Measurements from ENCODE around the gene CPSF6. TPM values are rescaled to one million over a fixed set of nuclear protein-coding genes. Genes with fewer than 3 reads are reported as not detected.
A peak's percentile ranks its signal among the peaks of the same experiment; 100 is the strongest.

The CPSF6 gene
- total and polyA plus RNA-seq, 2 donors (not counting 3 experiments of a cell fraction or from before 2014, with no cell fraction given) = 55.8 to 91.7 TPM

DNA sequence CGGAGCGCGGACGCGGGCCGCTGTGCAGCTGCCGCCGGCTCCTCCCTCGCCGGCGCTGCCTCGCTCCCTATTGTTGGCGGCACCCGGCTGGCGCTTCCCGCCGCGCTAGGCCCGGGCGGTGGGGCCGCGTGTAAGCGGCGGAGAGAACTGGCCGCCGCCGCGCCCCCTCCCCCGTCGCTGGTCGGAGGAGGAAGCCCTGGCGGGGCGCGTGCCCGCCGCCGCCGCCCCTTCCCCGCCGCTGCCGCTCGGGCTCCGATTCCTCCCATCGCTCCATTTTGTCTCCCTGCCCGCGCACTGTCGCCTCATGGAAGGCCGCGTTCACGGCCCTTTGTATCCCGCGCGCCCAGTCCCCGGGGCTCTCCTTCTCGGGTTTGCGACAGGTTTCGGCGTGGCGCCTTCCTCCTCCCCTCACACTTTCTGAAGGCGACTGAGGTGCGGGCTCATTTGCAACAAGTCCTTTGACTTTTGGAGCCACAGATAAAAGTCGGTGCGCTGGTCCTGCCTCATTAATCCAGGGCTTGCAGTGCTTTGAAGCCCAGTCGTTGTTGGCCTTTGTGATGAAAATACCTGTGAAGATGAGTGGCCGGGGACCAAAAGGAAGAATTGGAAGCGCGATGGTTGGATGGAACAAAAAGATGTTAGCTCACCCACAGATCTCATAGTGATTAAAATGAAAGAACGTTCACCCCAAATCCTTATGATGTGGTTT, 707 bp downstream of the CPSF6 start:
- H3K9ac ChIP-seq (replicated peaks; ENCODE audit: extremely low read depth, insufficient read depth, low read length) = peak overlapping the region; percentile 98
- H2AFZ ChIP-seq (ENCODE audit: low read depth, low read length) = peak overlapping the region; percentile 90
- FAIRE-seq (no peak), DNase-seq (ENCODE audit: low read depth, low spot score) (peak; percentile 50)
- peak overlapping the region; percentile 89 for H3K27ac ChIP-seq (ENCODE audit: insufficient read depth, low read depth, low read length)
- no peaks in the 10 kb centered on the region for H3K9me3 ChIP-seq (replicated peaks; ENCODE audit: control insufficient read depth, insufficient read depth, low read length)
- ChIA-PET POLR2A (no interaction called here), CTCF (interaction anchor here (4.1 kb wide), 1 partner anchor 14 kb away, joined by 26 read pairs; no protein-coding TSS in a partner anchor)
- H3K79me2 ChIP-seq (ENCODE audit: control insufficient read depth, insufficient read depth, low read length) = peaks cover 56% of the 10 kb centered on the region
- no peaks in the 10 kb centered on the region for H3K9me1 ChIP-seq (replicated peaks; ENCODE audit: control insufficient read depth, extremely low read depth, insufficient read depth, low read length)
- dilution Hi-C loops (cut with MboI; ENCODE audit: extremely low pct_ligation_motif_present, low sequenced_read_pairs) = no loop called here
- peaks cover 17% of the 10 kb centered on the region for H3K4me1 ChIP-seq (ENCODE audit: control insufficient read depth, extremely low read depth, insufficient read depth, low read length)
- peaks cover 6% of the 10 kb centered on the region for H4K20me1 ChIP-seq (replicated peaks; ENCODE audit: control insufficient read depth, extremely low read depth, insufficient read depth, low read length)
- peak overlapping the region; percentile 60 to 99 (median 99) for H3K4me3 ChIP-seq (replicated peaks in 1 of 3; ENCODE audit: insufficient read depth in 1 of 3, low read depth in 1 of 3, low read length in 3 of 3)
- H3K27me3 ChIP-seq (ENCODE audit: control insufficient read depth in 2 of 2, insufficient read depth in 2 of 2, low read length in 2 of 2) = peaks cover 2% of the 10 kb centered on the region in 2 experiments
- TSS peak; percentile 36 for BruUV-seq (replicated peaks)
- no peak for TF ChIP-seq EZH2 (IDR thresholded peaks at IDR 0.05; ENCODE audit: borderline replicate concordance, low read depth, low read length, severe bottlenecking)
- no peak for TF ChIP-seq POLR2A (IDR thresholded peaks at IDR 0.05; ENCODE audit: low read depth, low read length)
- TF ChIP-seq, protein P1, sequence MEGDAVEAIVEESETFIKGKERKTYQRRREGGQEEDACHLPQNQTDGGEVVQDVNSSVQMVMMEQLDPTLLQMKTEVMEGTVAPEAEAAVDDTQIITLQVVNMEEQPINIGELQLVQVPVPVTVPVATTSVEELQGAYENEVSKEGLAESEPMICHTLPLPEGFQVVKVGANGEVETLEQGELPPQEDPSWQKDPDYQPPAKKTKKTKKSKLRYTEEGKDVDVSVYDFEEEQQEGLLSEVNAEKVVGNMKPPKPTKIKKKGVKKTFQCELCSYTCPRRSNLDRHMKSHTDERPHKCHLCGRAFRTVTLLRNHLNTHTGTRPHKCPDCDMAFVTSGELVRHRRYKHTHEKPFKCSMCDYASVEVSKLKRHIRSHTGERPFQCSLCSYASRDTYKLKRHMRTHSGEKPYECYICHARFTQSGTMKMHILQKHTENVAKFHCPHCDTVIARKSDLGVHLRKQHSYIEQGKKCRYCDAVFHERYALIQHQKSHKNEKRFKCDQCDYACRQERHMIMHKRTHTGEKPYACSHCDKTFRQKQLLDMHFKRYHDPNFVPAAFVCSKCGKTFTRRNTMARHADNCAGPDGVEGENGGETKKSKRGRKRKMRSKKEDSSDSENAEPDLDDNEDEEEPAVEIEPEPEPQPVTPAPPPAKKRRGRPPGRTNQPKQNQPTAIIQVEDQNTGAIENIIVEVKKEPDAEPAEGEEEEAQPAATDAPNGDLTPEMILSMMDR (IDR thresholded peaks at IDR 0.05; ENCODE audit: extremely low read depth in 1 of 2, insufficient read depth in 1 of 2, low read depth in 1 of 2, low read length in 2 of 2) = no peak
- TF ChIP-seq, protein P2, sequence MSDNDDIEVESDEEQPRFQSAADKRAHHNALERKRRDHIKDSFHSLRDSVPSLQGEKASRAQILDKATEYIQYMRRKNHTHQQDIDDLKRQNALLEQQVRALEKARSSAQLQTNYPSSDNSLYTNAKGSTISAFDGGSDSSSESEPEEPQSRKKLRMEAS (IDR thresholded peaks at IDR 0.05; ENCODE audit: insufficient read depth, insufficient read length) = no peak
- no peak for TF ChIP-seq MYC (IDR thresholded peaks at IDR 0.05; ENCODE audit: low read depth, low read length)
- TF ChIP-seq GATA2 (IDR thresholded peaks at IDR 0.05; ENCODE audit: insufficient read depth, insufficient read length, low read depth, low read length) = no peak
- no peak for TF ChIP-seq FOS (IDR thresholded peaks at IDR 0.05; ENCODE audit: borderline replicate concordance, insufficient read depth, low read length)
- TF ChIP-seq JUN (IDR thresholded peaks at IDR 0.05; ENCODE audit: borderline replicate concordance, insufficient read depth, insufficient read length, low read depth) = no peak
- no peak for TF ChIP-seq POLR2AphosphoS5 (IDR thresholded peaks at IDR 0.05; ENCODE audit: insufficient read depth, low read depth, low read length)
- intact Hi-C loops (cut with micrococcal nuclease) = loop anchor here (1.0 to 10.0 kb wide), 3 partner anchors 11 to 625 kb away; partner anchors contain the start of genes CCT2 and RAP1B
- no peaks in the 10 kb centered on the region for H3K36me3 ChIP-seq (ENCODE audit: control insufficient read depth in 2 of 2, extremely low read depth in 1 of 2, insufficient read depth in 2 of 2, low read length in 2 of 2)
- H3K4me2 ChIP-seq (ENCODE audit: insufficient read depth, low read length) = peak overlapping the region; percentile 99

Data from endothelial cell of umbilical vein (primary cell).